Measurements from ENCODE around the gene ATOH1.

The ATOH1 gene

GRCh38 chr4:93828995-93829819, 654 bp downstream of the ATOH1 start:
- H3K4me3 Mint-ChIP-seq: no peak overlapping the region
- H3K36me3 Mint-ChIP-seq: peaks cover 2% of the 10 kb centered on the region
- H3K4me1 Mint-ChIP-seq: peaks cover 16% of the 10 kb centered on the region
- peaks cover 60% of the 10 kb centered on the region for H3K27me3 Mint-ChIP-seq
- H3K27ac Mint-ChIP-seq: no peak overlapping the region
- peaks cover 4% of the 10 kb centered on the region for H3K9me3 Mint-ChIP-seq

- no peak overlapping the region for H3K27ac Mint-ChIP-seq
- peaks cover 5% of the 10 kb centered on the region for H3K9me3 Mint-ChIP-seq
- peaks cover 16% of the 10 kb centered on the region for H3K4me1 Mint-ChIP-seq
- peaks cover 59% of the 10 kb centered on the region for H3K27me3 Mint-ChIP-seq
- H3K36me3 Mint-ChIP-seq: peaks cover 2% of the 10 kb centered on the region
- H3K4me3 Mint-ChIP-seq: no peak overlapping the region
Measured at GRCh38 chr4:93829820-93830687, 1.5 kb downstream of the ATOH1 start.

GRCh38 chr4:93831716-93832496, 3.4 kb downstream of the ATOH1 start:
- Mint-ChIP-seq H3K36me3 (peaks cover 2% of the 10 kb centered on the region), H3K4me1 (peaks cover 16% of the 10 kb centered on the region), H3K27me3 (peaks cover 55% of the 10 kb centered on the region), H3K4me3 (no peak overlapping the region), H3K9me3 (peaks cover 10% of the 10 kb centered on the region), H3K27ac (no peak overlapping the region)

GRCh38 chr4:93834249-93835066, 5.9 kb downstream of the ATOH1 start:
- Mint-ChIP-seq H3K4me3 (no peak overlapping the region), H3K36me3 (peaks cover 2% of the 10 kb centered on the region), H3K27me3 (peaks cover 48% of the 10 kb centered on the region), H3K27ac (no peak overlapping the region), H3K9me3 (peaks cover 10% of the 10 kb centered on the region), H3K4me1 (peaks cover 7% of the 10 kb centered on the region)

GRCh38 chr4:93835929-93836328, 7.4 kb downstream of the ATOH1 start:
- peaks cover 2% of the 10 kb centered on the region for H3K36me3 Mint-ChIP-seq
- peaks cover 4% of the 10 kb centered on the region for H3K4me1 Mint-ChIP-seq
- H3K27me3 Mint-ChIP-seq: peaks cover 40% of the 10 kb centered on the region
- H3K27ac Mint-ChIP-seq: no peak overlapping the region
- peaks cover 10% of the 10 kb centered on the region for H3K9me3 Mint-ChIP-seq
- no peak overlapping the region for H3K4me3 Mint-ChIP-seq

- no peaks in the 10 kb centered on the region for H3K36me3 Mint-ChIP-seq
- no peak overlapping the region for H3K4me3 Mint-ChIP-seq
- no peaks in the 10 kb centered on the region for H3K4me1 Mint-ChIP-seq
- peaks cover 17% of the 10 kb centered on the region for H3K27me3 Mint-ChIP-seq
- H3K27ac Mint-ChIP-seq: no peak overlapping the region
- H3K9me3 Mint-ChIP-seq: peaks cover 5% of the 10 kb centered on the region
Measured at GRCh38 chr4:93839704-93840103, 11.2 kb downstream of the ATOH1 start.

GRCh38 chr4:93841803-93842345, 13.3 kb downstream of the ATOH1 start:
- Mint-ChIP-seq H3K4me3 (no peak overlapping the region), H3K27ac (no peak overlapping the region), H3K9me3 (no peaks in the 10 kb centered on the region), H3K36me3 (no peaks in the 10 kb centered on the region), H3K27me3 (peaks cover 10% of the 10 kb centered on the region), H3K4me1 (no peaks in the 10 kb centered on the region)

- H3K36me3 Mint-ChIP-seq: no peaks in the 10 kb centered on the region
- no peak overlapping the region for H3K4me3 Mint-ChIP-seq
- H3K27ac Mint-ChIP-seq: no peak overlapping the region
- no peaks in the 10 kb centered on the region for H3K4me1 Mint-ChIP-seq
- H3K9me3 Mint-ChIP-seq: peaks cover 4% of the 10 kb centered on the region
- peaks cover 9% of the 10 kb centered on the region for H3K27me3 Mint-ChIP-seq
Measured at GRCh38 chr4:93842601-93843252, 14.2 kb downstream of the ATOH1 start.

GRCh38 chr4:93843772-93844171, 15.2 kb downstream of the ATOH1 start:
- Mint-ChIP-seq H3K27me3 (peaks cover 8% of the 10 kb centered on the region), H3K9me3 (peaks cover 4% of the 10 kb centered on the region), H3K36me3 (no peaks in the 10 kb centered on the region), H3K4me3 (no peak overlapping the region), H3K4me1 (no peaks in the 10 kb centered on the region), H3K27ac (no peak overlapping the region)

GRCh38 chr4:93852680-93853079, 24.1 kb downstream of the ATOH1 start:
- Mint-ChIP-seq H3K9me3 (no peaks in the 10 kb centered on the region), H3K4me3 (no peak overlapping the region), H3K4me1 (no peaks in the 10 kb centered on the region), H3K27me3 (no peaks in the 10 kb centered on the region), H3K27ac (no peak overlapping the region), H3K36me3 (no peaks in the 10 kb centered on the region)

GRCh38 chr4:93855926-93856325, 27.4 kb downstream of the ATOH1 start:
- no peak overlapping the region for H3K4me3 Mint-ChIP-seq
- no peaks in the 10 kb centered on the region for H3K36me3 Mint-ChIP-seq
- H3K4me1 Mint-ChIP-seq: no peaks in the 10 kb centered on the region
- H3K27me3 Mint-ChIP-seq: no peaks in the 10 kb centered on the region
- H3K9me3 Mint-ChIP-seq: peaks cover 7% of the 10 kb centered on the region
- H3K27ac Mint-ChIP-seq: no peak overlapping the region

GRCh38 chr4:93865650-93866049, 37.1 kb downstream of the ATOH1 start:
- Mint-ChIP-seq H3K36me3 (no peaks in the 10 kb centered on the region), H3K4me1 (no peaks in the 10 kb centered on the region), H3K9me3 (peaks cover 4% of the 10 kb centered on the region), H3K27me3 (no peaks in the 10 kb centered on the region), H3K4me3 (no peak overlapping the region), H3K27ac (no peak overlapping the region)

- Mint-ChIP-seq H3K36me3 (no peaks in the 10 kb centered on the region), H3K27me3 (no peaks in the 10 kb centered on the region), H3K9me3 (peaks cover 4% of the 10 kb centered on the region), H3K27ac (no peak overlapping the region), H3K4me3 (no peak overlapping the region), H3K4me1 (no peaks in the 10 kb centered on the region)
Measured at GRCh38 chr4:93867416-93868001, 39.0 kb downstream of the ATOH1 start.

- Mint-ChIP-seq H3K36me3 (no peaks in the 10 kb centered on the region), H3K27ac (no peak overlapping the region), H3K27me3 (no peaks in the 10 kb centered on the region), H3K9me3 (no peaks in the 10 kb centered on the region), H3K4me1 (no peaks in the 10 kb centered on the region), H3K4me3 (no peak overlapping the region)
Measured at GRCh38 chr4:93870876-93871458, 42.4 kb downstream of the ATOH1 start.

Data from activated naive CD4-positive, alpha-beta T cell treated with anti-CD3 and anti-CD28 coated beads, Interleukin-2, amount 50 U/mL, for 24 hours (primary cell).